Gastroesophageal sphincter (tissue), 3 donors: Measurements from ENCODE around the gene LONP1.

Experiments used
- CTCF ChIP-seq, 4 experiments: fragments of 200-600 bp in 2 of 4; fragments of 450-650 bp in 2 of 4; sonication (generic) in 1 of 4; IDR thresholded peaks; one replicate each; pipeline ENCODE4 v1.5.1; 2017 to 2019; ENCODE audit warnings: antibody characterized with exemption in 4 of 4, mild to moderate bottlenecking in 2 of 4, moderate library complexity in 2 of 4
- EP300 ChIP-seq: sonication (generic); formaldehyde crosslinking; IDR thresholded peaks from one replicate; pipeline ENCODE4 v1.6.1; 2017; ENCODE audit warnings: antibody characterized with exemption, mild to moderate bottlenecking
- POLR2A ChIP-seq, 2 donors: fragments of 450-650 bp; IDR thresholded peaks; one replicate each; pipeline ENCODE4 v1.6.1; 2017; ENCODE audit warnings: antibody characterized with exemption in 2 of 2, mild to moderate bottlenecking in 2 of 2, moderate library complexity in 1 of 2
- POLR2AphosphoS5 ChIP-seq: sonication (generic); formaldehyde crosslinking; IDR thresholded peaks from one replicate; pipeline ENCODE4 v1.6.1; 2017; ENCODE audit warnings: antibody characterized with exemption

- TF ChIP-seq CTCF (IDR thresholded peaks at IDR 0.05): no peak
- TF ChIP-seq POLR2AphosphoS5: no peak
- TF ChIP-seq POLR2A (IDR thresholded peaks at IDR 0.05): no peak
- TF ChIP-seq EP300: no peak
Measured at GRCh38 chr19:5665781-5666513, 54.0 kb downstream of the LONP1 start.
